K562 (cell line): Measurements from ENCODE around the gene SLC1A5. TPM values are rescaled to one million over a fixed set of nuclear protein-coding genes. Genes with fewer than 3 reads are reported as not detected.
A peak's percentile ranks its signal among the peaks of the same experiment; 100 is the strongest.

Source experiments
- EZH2 ChIP-seq: IDR thresholded peaks from 2 replicates; pipeline ENCODE4 v1.6.1; 2012; ENCODE audit warnings: low read depth, mild to moderate bottlenecking, inconsistent platforms, low read length, borderline replicate concordance
- IFI16 ChIP-seq: fragments of 250-450 bp; sonication (Bioruptor Pico); IDR thresholded peaks from 2 replicates; pipeline ENCODE4 v2.1.2; 2022; ENCODE audit warnings: mild to moderate bottlenecking, inconsistent platforms
- KAT2B ChIP-seq: IDR thresholded peaks from one replicate; pipeline ENCODE4 v1.6.1; 2012; ENCODE audit warnings: low read depth, mild to moderate bottlenecking, control low read depth, inconsistent platforms, low read length, moderate library complexity
- PCBP2 ChIP-seq: fragments of 200-400 bp; formaldehyde crosslinking; IDR thresholded peaks from 2 replicates; pipeline ENCODE4 v1.6.1; 2018; ENCODE audit warnings: low read length, low read depth, mild to moderate bottlenecking, moderate library complexity; ENCODE audit not compliant: poor library complexity, severe bottlenecking
- SRSF3 ChIP-seq: fragments of 200-400 bp; formaldehyde crosslinking; IDR thresholded peaks from 2 replicates; pipeline ENCODE4 v1.6.1; 2016; ENCODE audit warnings: mild to moderate bottlenecking, low read length, moderate library complexity; ENCODE audit not compliant: insufficient read depth
- TCF15 ChIP-seq: fragments of 250-450 bp; sonication (Bioruptor Pico); IDR thresholded peaks from 2 replicates; pipeline ENCODE4 v1.8.0; 2022; ENCODE audit warnings: moderate library complexity, mild to moderate bottlenecking, inconsistent platforms
- ZBTB8A ChIP-seq: fragments of 450-650 bp; IDR thresholded peaks from 2 replicates; pipeline ENCODE4 v1.6.1; 2018; ENCODE audit warnings: mild to moderate bottlenecking, moderate library complexity; ENCODE audit not compliant: partially characterized antibody
- ZNF586 ChIP-seq: fragments of 450-650 bp; formaldehyde crosslinking; conservative IDR thresholded peaks from 2 replicates; pipeline ENCODE4 v1.4.0; 2020; ENCODE audit warnings: mild to moderate bottlenecking, moderate library complexity
- polyA plus RNA-seq, 8 experiments: library from polyadenylated mRNA; depleted of rRNA in 4 of 8; stranded (reverse) in 5 of 8; unstranded in 3 of 8; fragments of >200 nt; fragmentation: Nextera tagmentation in 2 of 8; fragmentation: Illumina TruSeq in 1 of 8; extraction: Ambion mirVana in 2 of 8; extraction: Trizol in 1 of 8; gene quantifications; 2 replicates each; pipeline versions ENCODE4 v1.2.1 to v1.2.3, GENCODE V29; 2011 to 2014; ENCODE audit warnings: inconsistent platforms in 1 of 8, missing spikeins in 1 of 8
- total RNA-seq, 7 experiments: library from RNA; depleted of rRNA in 6 of 7; stranded (reverse); fragments of >200 nt in 6 of 7; fragmentation: Illumina TruSeq in 2 of 7; extraction: Trizol in 2 of 7; gene quantifications; 2 replicates each; pipeline versions ENCODE4 v1.2.1 to v1.2.3, GENCODE V29; 2011 to 2021; ENCODE audit warnings: low replicate concordance in 1 of 7
- TF ChIP-seq, protein P1 (sequence below), 2 experiments: fragments of 450-650 bp; IDR thresholded peaks; 2 replicates each; pipeline ENCODE4 v1.6.1; 2016; ENCODE audit warnings: mild to moderate bottlenecking in 2 of 2, borderline replicate concordance in 1 of 2, low read depth in 1 of 2, moderate library complexity in 1 of 2
- TF ChIP-seq, protein P2 (sequence below): fragments of 250-450 bp; sonication (Bioruptor Pico); IDR thresholded peaks from 2 replicates; pipeline ENCODE4 v1.4.0; 2020; ENCODE audit warnings: mild to moderate bottlenecking, moderate library complexity
- TF ChIP-seq, protein P3 (sequence below): fragments of 150-350 bp; IDR thresholded peaks from 2 replicates; pipeline ENCODE4 v1.6.1; 2014; ENCODE audit warnings: low read depth, mild to moderate bottlenecking, low read length, borderline replicate concordance

Gene SLC1A5
- total and polyA plus RNA-seq, 9 of the 15 experiments (the other 6 are each of a cell fraction or from before 2014, with no cell fraction given) = 31.2 to 417 (median 134) TPM

DNA sequence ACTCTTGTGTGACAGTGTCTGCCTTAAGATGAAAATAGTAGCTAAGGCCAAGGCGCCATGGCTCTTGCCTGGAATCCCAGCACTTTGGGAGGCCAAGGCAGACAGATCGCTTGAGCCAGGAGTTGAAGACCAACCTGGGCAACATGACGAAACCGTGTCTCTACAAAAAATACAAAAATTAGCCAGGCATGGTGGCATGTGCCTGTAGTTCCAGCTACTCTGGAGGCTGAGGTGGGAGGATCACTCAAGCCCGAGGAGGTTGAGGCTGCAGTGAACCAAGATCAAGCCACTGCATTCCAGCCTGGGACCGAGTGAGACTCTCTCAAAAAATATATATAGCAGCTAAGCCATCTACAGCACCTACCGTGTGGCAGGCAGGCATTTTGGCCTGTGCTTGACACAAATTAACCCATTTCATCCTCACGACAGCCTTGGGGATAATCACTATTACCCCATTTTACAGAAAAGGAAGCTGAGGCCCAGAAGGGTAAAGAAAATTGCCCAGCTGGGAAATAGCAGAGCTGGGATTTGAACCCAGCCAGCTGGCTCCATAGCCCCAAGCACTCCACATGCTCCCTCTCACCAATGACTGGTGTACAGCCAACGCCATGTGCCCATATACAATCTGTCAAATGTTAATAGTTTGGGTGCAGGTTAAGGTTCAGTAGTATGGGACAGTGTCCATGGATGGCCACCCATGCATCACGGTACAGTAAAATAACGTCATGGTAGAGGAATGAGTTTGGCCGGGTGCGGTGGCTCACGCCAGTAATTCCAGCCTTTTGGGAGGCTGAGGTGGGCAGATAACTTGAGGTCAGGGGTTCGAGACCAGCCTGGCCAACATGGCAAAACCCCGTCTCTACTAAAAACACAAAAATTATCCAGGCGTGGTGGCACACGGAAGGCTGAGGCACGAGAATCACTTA, 3.1 kb downstream of the SLC1A5 start (continued):
- TF ChIP-seq, protein P1, sequence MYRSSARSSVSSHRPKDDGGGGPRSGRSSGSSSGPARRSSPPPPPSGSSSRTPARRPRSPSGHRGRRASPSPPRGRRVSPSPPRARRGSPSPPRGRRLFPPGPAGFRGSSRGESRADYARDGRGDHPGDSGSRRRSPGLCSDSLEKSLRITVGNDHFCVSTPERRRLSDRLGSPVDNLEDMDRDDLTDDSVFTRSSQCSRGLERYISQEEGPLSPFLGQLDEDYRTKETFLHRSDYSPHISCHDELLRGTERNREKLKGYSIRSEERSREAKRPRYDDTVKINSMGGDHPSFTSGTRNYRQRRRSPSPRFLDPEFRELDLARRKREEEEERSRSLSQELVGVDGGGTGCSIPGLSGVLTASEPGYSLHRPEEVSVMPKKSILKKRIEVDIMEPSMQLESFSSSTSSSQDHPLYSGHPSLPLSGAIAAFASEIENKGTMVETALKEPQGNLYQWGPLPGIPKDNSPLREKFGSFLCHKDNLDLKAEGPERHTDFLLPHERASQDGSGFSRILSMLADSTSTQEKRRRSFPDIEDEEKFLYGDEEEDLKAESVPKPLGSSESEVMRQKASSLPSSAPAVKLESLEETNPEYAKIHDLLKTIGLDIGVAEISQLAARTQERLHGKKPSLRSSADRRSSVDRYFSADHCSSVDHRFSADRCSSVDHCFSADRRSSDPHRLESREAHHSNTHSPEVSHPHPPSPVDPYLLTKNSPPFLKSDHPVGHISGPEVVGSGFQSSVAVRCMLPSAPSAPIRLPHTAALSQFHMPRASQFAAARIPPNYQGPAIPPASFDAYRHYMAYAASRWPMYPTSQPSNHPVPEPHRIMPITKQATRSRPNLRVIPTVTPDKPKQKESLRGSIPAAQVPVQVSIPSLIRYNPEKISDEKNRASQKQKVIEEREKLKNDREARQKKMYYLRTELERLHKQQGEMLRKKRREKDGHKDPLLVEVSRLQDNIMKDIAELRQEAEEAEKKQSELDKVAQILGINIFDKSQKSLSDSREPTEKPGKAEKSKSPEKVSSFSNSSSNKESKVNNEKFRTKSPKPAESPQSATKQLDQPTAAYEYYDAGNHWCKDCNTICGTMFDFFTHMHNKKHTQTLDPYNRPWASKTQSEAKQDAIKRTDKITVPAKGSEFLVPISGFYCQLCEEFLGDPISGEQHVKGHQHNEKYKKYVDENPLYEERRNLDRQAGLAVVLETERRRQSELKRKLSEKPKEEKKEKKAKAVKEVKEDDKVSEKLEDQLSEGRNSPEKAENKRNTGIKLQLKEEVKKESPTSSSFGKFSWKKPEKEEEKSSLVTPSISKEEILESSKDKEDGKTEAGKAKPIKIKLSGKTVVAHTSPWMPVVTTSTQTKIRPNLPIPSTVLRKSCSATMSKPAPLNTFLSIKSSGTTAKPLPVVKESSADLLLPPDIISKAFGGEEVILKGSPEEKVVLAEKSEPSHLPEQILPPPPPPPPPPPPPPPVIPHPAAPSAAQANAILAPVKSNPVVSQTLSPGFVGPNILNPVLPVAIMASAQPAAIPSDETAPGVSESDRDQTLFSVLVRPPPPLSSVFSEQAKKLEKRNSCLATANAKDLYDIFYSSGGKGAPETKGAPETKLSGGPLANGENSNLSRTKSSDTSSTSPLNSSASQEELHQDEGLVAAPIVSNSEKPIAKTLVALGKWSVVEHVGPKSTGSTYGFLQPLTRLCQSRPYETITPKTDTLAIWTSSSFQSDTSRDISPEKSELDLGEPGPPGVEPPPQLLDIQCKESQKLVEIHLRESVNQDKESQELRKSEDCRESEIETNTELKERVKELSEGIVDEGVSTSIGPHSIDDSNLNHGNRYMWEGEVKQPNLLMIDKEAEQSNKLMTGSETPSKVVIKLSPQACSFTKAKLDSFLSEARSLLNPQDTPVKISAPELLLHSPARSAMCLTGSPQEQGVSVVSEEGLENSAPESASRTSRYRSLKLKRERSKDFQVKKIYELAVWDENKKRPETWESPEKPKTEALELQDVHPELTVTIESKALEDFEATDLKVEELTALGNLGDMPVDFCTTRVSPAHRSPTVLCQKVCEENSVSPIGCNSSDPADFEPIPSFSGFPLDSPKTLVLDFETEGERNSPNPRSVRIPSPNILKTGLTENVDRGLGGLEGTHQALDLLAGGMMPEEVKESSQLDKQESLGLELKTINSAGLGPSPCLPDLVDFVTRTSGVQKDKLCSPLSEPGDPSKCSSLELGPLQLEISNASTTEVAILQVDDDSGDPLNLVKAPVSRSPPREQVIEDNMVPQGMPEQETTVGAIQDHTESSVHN (IDR thresholded peaks at IDR 0.05; ENCODE audit: borderline replicate concordance in 1 of 2, low read depth in 1 of 2) = no peak; a peak in 1 of 4 replicates
- TF ChIP-seq IFI16 (CRISPR knock-in tag) (no peak), TCF15 (0 out of 2 replicates have a peak, but pooled peaks have one; percentile 41), PCBP2 (no peak), ZBTB8A (no peak), KAT2B (no peak), ZNF586 (CRISPR knock-in tag) (no peak), EZH2 (no peak), SRSF3 (no peak)
- TF ChIP-seq, protein P2, sequence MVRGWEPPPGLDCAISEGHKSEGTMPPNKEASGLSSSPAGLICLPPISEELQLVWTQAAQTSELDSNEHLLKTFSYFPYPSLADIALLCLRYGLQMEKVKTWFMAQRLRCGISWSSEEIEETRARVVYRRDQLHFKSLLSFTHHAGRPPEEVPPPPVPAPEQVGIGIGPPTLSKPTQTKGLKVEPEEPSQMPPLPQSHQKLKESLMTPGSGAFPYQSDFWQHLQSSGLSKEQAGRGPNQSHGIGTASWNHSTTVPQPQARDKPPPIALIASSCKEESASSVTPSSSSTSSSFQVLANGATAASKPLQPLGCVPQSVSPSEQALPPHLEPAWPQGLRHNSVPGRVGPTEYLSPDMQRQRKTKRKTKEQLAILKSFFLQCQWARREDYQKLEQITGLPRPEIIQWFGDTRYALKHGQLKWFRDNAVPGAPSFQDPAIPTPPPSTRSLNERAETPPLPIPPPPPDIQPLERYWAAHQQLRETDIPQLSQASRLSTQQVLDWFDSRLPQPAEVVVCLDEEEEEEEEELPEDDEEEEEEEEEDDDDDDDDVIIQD (CRISPR knock-in tag) = no peak
- TF ChIP-seq, protein P3, sequence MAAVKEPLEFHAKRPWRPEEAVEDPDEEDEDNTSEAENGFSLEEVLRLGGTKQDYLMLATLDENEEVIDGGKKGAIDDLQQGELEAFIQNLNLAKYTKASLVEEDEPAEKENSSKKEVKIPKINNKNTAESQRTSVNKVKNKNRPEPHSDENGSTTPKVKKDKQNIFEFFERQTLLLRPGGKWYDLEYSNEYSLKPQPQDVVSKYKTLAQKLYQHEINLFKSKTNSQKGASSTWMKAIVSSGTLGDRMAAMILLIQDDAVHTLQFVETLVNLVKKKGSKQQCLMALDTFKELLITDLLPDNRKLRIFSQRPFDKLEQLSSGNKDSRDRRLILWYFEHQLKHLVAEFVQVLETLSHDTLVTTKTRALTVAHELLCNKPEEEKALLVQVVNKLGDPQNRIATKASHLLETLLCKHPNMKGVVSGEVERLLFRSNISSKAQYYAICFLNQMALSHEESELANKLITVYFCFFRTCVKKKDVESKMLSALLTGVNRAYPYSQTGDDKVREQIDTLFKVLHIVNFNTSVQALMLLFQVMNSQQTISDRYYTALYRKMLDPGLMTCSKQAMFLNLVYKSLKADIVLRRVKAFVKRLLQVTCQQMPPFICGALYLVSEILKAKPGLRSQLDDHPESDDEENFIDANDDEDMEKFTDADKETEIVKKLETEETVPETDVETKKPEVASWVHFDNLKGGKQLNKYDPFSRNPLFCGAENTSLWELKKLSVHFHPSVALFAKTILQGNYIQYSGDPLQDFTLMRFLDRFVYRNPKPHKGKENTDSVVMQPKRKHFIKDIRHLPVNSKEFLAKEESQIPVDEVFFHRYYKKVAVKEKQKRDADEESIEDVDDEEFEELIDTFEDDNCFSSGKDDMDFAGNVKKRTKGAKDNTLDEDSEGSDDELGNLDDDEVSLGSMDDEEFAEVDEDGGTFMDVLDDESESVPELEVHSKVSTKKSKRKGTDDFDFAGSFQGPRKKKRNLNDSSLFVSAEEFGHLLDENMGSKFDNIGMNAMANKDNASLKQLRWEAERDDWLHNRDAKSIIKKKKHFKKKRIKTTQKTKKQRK = no peak
